ENCODE measurements around the gene GALNTL6. TPM values are rescaled to one million over a fixed set of nuclear protein-coding genes. Genes with fewer than 3 reads are reported as not detected.

Gene GALNTL6
- total RNA-seq, 1 donor = under 0.01 TPM

DNA sequence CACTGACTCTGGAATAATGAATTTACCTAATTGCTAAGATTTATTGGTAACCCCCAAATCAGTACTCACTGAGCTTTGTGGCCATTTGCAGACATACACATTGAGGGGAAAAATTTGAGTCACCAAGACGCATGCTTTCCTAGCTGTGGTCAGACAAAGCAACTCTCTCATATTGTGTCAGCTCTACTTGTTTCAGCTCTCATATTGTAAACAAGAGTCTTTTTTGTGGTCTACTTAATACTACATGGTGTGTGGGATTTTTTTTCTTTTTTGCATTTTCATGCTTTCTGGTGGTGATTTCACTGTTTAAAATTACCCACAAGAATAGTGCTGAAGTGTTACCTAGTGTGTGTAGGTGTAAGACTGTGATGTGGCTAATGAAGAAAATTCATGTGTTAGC is 927.2 kb downstream of the GALNTL6 start:
- Histone ChIP-seq H3K9me3 (ENCODE audit: low read depth, low read length) (peaks cover 4% of the 10 kb centered on the region), H2AFZ (ENCODE audit: low read length) (no peak overlapping the region), H3K4me3 (ENCODE audit: insufficient read depth, low read length) (no peak overlapping the region), H3K4me2 (ENCODE audit: insufficient read depth, low read length) (no peak overlapping the region), H3K79me2 (ENCODE audit: insufficient read depth, low read length) (no peaks in the 10 kb centered on the region), H3K4me1 (ENCODE audit: insufficient read depth, low read length) (no peaks in the 10 kb centered on the region), H3K27me3 (ENCODE audit: insufficient read depth, low read length) (no peaks in the 10 kb centered on the region), H3K27ac (ENCODE audit: low read depth, low read length) (no peak overlapping the region), H3K36me3 (ENCODE audit: insufficient read depth, low read length) (no peaks in the 10 kb centered on the region), H4K20me1 (ENCODE audit: insufficient read depth, low read length) (no peaks in the 10 kb centered on the region)
- TF ChIP-seq, protein P1, sequence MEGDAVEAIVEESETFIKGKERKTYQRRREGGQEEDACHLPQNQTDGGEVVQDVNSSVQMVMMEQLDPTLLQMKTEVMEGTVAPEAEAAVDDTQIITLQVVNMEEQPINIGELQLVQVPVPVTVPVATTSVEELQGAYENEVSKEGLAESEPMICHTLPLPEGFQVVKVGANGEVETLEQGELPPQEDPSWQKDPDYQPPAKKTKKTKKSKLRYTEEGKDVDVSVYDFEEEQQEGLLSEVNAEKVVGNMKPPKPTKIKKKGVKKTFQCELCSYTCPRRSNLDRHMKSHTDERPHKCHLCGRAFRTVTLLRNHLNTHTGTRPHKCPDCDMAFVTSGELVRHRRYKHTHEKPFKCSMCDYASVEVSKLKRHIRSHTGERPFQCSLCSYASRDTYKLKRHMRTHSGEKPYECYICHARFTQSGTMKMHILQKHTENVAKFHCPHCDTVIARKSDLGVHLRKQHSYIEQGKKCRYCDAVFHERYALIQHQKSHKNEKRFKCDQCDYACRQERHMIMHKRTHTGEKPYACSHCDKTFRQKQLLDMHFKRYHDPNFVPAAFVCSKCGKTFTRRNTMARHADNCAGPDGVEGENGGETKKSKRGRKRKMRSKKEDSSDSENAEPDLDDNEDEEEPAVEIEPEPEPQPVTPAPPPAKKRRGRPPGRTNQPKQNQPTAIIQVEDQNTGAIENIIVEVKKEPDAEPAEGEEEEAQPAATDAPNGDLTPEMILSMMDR (IDR thresholded peaks at IDR 0.05; ENCODE audit: extremely low read depth, low read depth, low read length) = no peak
- DNase-seq (ENCODE audit: insufficient read length, low spot score, missing footprints) = no peak

GRCh38 chr4:172750910-172751309 is 937.7 kb downstream of the GALNTL6 start:
- H3K4me2 ChIP-seq (ENCODE audit: insufficient read depth, low read length) = no peak overlapping the region
- H4K20me1 ChIP-seq (ENCODE audit: insufficient read depth, low read length) = no peaks in the 10 kb centered on the region
- DNase-seq (ENCODE audit: insufficient read length, low spot score, missing footprints) = no peak
- H3K9me3 ChIP-seq (ENCODE audit: low read depth, low read length) = no peaks in the 10 kb centered on the region
- no peak overlapping the region for H3K4me3 ChIP-seq (ENCODE audit: insufficient read depth, low read length)
- no peaks in the 10 kb centered on the region for H3K79me2 ChIP-seq (ENCODE audit: insufficient read depth, low read length)
- H3K36me3 ChIP-seq (ENCODE audit: insufficient read depth, low read length) = no peaks in the 10 kb centered on the region
- H2AFZ ChIP-seq (ENCODE audit: low read length) = no peak overlapping the region
- H3K27ac ChIP-seq (ENCODE audit: low read depth, low read length) = no peak overlapping the region
- TF ChIP-seq, protein P1 (IDR thresholded peaks at IDR 0.05; ENCODE audit: extremely low read depth, low read depth, low read length) = no peak
- no peaks in the 10 kb centered on the region for H3K27me3 ChIP-seq (ENCODE audit: insufficient read depth, low read length)
- no peaks in the 10 kb centered on the region for H3K4me1 ChIP-seq (ENCODE audit: insufficient read depth, low read length)

DNA sequence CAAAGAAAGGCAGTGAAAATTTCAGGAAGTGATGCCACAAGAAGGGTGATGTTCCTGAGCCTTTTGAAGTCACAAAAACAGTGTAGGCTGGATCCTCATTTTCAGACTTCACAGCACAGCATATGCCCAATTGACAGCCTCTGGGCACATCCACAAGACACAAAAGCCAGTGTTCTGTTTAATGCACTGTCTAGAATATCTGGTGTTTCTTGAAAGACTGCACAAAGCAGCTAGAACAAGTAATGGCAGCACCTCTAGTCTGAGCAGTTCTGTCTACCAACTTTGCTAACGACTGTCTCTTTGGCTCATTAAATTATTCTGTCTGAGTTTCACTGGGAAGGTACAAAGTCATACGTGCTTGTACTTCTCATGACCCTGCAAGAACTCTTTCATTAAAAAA is 938.3 kb downstream of the GALNTL6 start:
- no peaks in the 10 kb centered on the region for H3K79me2 ChIP-seq (ENCODE audit: insufficient read depth, low read length)
- no peaks in the 10 kb centered on the region for H3K36me3 ChIP-seq (ENCODE audit: insufficient read depth, low read length)
- H3K9me3 ChIP-seq (ENCODE audit: low read depth, low read length) = no peaks in the 10 kb centered on the region
- TF ChIP-seq, protein P1 (IDR thresholded peaks at IDR 0.05; ENCODE audit: extremely low read depth, low read depth, low read length) = no peak
- no peak overlapping the region for H3K4me2 ChIP-seq (ENCODE audit: insufficient read depth, low read length)
- no peak overlapping the region for H3K4me3 ChIP-seq (ENCODE audit: insufficient read depth, low read length)
- H3K27ac ChIP-seq (ENCODE audit: low read depth, low read length) = no peak overlapping the region
- H3K27me3 ChIP-seq (ENCODE audit: insufficient read depth, low read length) = no peaks in the 10 kb centered on the region
- no peak for DNase-seq (ENCODE audit: insufficient read length, low spot score, missing footprints)
- H3K4me1 ChIP-seq (ENCODE audit: insufficient read depth, low read length) = no peaks in the 10 kb centered on the region
- H4K20me1 ChIP-seq (ENCODE audit: insufficient read depth, low read length) = no peaks in the 10 kb centered on the region
- no peak overlapping the region for H2AFZ ChIP-seq (ENCODE audit: low read length)

- no peaks in the 10 kb centered on the region for H3K9me3 ChIP-seq (ENCODE audit: low read depth, low read length)
- H3K4me1 ChIP-seq (ENCODE audit: insufficient read depth, low read length) = no peaks in the 10 kb centered on the region
- no peaks in the 10 kb centered on the region for H3K27me3 ChIP-seq (ENCODE audit: insufficient read depth, low read length)
- no peak overlapping the region for H2AFZ ChIP-seq (ENCODE audit: low read length)
- DNase-seq (ENCODE audit: insufficient read length, low spot score, missing footprints) = peak; percentile 35
- no peak overlapping the region for H3K27ac ChIP-seq (ENCODE audit: low read depth, low read length)
- no peak overlapping the region for H3K4me3 ChIP-seq (ENCODE audit: insufficient read depth, low read length)
- no peaks in the 10 kb centered on the region for H3K36me3 ChIP-seq (ENCODE audit: insufficient read depth, low read length)
- TF ChIP-seq, protein P1 (IDR thresholded peaks at IDR 0.05; ENCODE audit: extremely low read depth, low read depth, low read length) = no peak
- no peaks in the 10 kb centered on the region for H3K79me2 ChIP-seq (ENCODE audit: insufficient read depth, low read length)
- no peak overlapping the region for H3K4me2 ChIP-seq (ENCODE audit: insufficient read depth, low read length)
- no peaks in the 10 kb centered on the region for H4K20me1 ChIP-seq (ENCODE audit: insufficient read depth, low read length)
Observed at GRCh38 chr4:172758586-172759340, 945.6 kb downstream of the GALNTL6 start.

All from osteoblast (primary cell).